Lung (tissue), 12 donors: ENCODE data around the gene CORO7. TPM values are rescaled to one million over a fixed set of nuclear protein-coding genes. Genes with fewer than 3 reads are reported as not detected.

ENCODE experiments used
- ATAC-seq: fragments of 200-7000 bp; cut with Tn5 transposase; one replicate; pipeline ENCODE4 v1.9.1; 2020; ENCODE audit warnings: moderate number of reproducible peaks; ENCODE audit not compliant: insufficient read depth, low FRiP score
- DNase-seq, 3 donors: peaks; one replicate each; pipeline ENCODE4 v3.0.0-alpha.2; 2013 to 2017
- H3K27ac ChIP-seq, 2 donors: one replicate each; pipeline ENCODE4 v1.5.1; 2013; ENCODE audit warnings: mild to moderate bottlenecking in 2 of 2, moderate library complexity in 2 of 2, control low read depth in 1 of 2, inconsistent platforms in 1 of 2, low read depth in 1 of 2, low read length in 1 of 2
- H3K27me3 ChIP-seq, 3 donors: one replicate each; pipeline ENCODE4 v1.5.1; 2013; ENCODE audit warnings: low read length in 2 of 3; ENCODE audit not compliant: control insufficient read depth in 3 of 3, insufficient read depth in 3 of 3
- H3K36me3 ChIP-seq, 4 donors: one replicate each; pipeline ENCODE4 v1.5.1; 2013; ENCODE audit warnings: low read length in 4 of 4, mild to moderate bottlenecking in 1 of 4, moderate library complexity in 1 of 4; ENCODE audit not compliant: control insufficient read depth in 4 of 4, insufficient read depth in 4 of 4
- H3K4me1 ChIP-seq, 5 donors: one replicate each; pipeline ENCODE4 v1.5.1; 2013; ENCODE audit warnings: low read length in 5 of 5, mild to moderate bottlenecking in 2 of 5, moderate library complexity in 1 of 5; ENCODE audit not compliant: control insufficient read depth in 5 of 5, insufficient read depth in 5 of 5
- H3K4me3 ChIP-seq: one replicate; pipeline ENCODE4 v1.5.1; 2013; ENCODE audit warnings: mild to moderate bottlenecking, control low read depth, moderate library complexity
- H3K9ac ChIP-seq, 2 donors: one replicate each; pipeline ENCODE4 v1.5.1; 2013; ENCODE audit warnings: low read length in 2 of 2, control low read depth in 1 of 2; ENCODE audit not compliant: insufficient read depth in 1 of 2
- H3K9me3 ChIP-seq, 4 donors: one replicate each; pipeline ENCODE4 v1.5.1; 2013; ENCODE audit warnings: low read length in 3 of 4, mild to moderate bottlenecking in 1 of 4, moderate library complexity in 1 of 4; ENCODE audit not compliant: control insufficient read depth in 4 of 4, insufficient read depth in 3 of 4
- WGBS, 2 donors: extraction: QIAGEN DNeasy Blood & Tissue Kit; methylation state at CpG; one replicate each; pipeline ENCODE4 v1.1.7; 2013; 5-methylcytosine and 5-hydroxymethylcytosine counted together
- polyA plus RNA-seq, 2 donors: library from polyadenylated mRNA; stranded (reverse); fragments of 200-250 nt; gene quantifications; one replicate each; pipeline ENCODE4 v1.2.1, GENCODE V29; 2013
- total RNA-seq, 2 donors: library from RNA; depleted of rRNA in 1 of 2; stranded (reverse); fragments of >200 nt in 1 of 2; gene quantifications; one replicate each; pipeline ENCODE4 v1.2.1, GENCODE V29; 2014 to 2021
- TF ChIP-seq, protein P1 (sequence below): IDR thresholded peaks from 2 replicates; pipeline ENCODE4 v1.5.1; 2012; ENCODE audit warnings: mild to moderate bottlenecking; ENCODE audit errors: control extremely low read depth, extremely low read depth
- donor health status: control.
- donor health status: control.
- donor health status: Bipolar disorder and iron deficiency.
- donor health status: healthy.
- donor health status: DM: yes; HTN: yes; CAD: no.

Gene CORO7
- total and polyA plus RNA-seq, 4 donors = 27.8 to 86.2 (median 46.1) TPM

DNA sequence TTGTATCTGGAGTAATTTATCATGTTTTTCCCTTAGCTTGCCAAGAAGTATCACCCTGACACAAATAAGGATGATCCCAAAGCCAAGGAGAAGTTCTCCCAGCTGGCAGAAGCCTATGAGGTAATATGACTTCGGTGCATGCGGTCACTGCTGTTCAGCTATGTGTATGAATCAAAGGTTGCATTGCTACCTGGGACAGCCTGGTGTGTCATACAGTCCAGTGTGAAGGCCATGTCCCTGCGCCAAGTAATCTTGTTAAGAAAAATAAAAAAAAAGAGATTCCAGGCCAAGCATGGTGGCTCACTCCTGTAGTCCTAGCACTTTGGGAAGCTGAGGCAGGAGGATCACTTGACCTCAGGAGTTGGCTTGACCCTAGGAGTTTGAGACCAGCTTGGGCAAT lies 21.0 kb upstream of the CORO7 start:
- no peaks in the 10 kb centered on the region for H3K27me3 ChIP-seq
- H3K9me3 ChIP-seq = no peaks in the 10 kb centered on the region
- no peak overlapping the region for H3K9ac ChIP-seq
- no peaks in the 10 kb centered on the region for H3K4me1 ChIP-seq
- TF ChIP-seq, protein P1, sequence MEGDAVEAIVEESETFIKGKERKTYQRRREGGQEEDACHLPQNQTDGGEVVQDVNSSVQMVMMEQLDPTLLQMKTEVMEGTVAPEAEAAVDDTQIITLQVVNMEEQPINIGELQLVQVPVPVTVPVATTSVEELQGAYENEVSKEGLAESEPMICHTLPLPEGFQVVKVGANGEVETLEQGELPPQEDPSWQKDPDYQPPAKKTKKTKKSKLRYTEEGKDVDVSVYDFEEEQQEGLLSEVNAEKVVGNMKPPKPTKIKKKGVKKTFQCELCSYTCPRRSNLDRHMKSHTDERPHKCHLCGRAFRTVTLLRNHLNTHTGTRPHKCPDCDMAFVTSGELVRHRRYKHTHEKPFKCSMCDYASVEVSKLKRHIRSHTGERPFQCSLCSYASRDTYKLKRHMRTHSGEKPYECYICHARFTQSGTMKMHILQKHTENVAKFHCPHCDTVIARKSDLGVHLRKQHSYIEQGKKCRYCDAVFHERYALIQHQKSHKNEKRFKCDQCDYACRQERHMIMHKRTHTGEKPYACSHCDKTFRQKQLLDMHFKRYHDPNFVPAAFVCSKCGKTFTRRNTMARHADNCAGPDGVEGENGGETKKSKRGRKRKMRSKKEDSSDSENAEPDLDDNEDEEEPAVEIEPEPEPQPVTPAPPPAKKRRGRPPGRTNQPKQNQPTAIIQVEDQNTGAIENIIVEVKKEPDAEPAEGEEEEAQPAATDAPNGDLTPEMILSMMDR = no peak
- WGBS, 2 donors = 96 to 98% methylated on average over 3 of the region's 3 CpGs
- H3K36me3 ChIP-seq = peaks cover 19 to 51% (median 31%) of the 10 kb centered on the region in 4 donors
- no peak overlapping the region for H3K27ac ChIP-seq
- H3K4me3 ChIP-seq = no peak overlapping the region
- DNase-seq = no peak
- ATAC-seq = no peak

DNA sequence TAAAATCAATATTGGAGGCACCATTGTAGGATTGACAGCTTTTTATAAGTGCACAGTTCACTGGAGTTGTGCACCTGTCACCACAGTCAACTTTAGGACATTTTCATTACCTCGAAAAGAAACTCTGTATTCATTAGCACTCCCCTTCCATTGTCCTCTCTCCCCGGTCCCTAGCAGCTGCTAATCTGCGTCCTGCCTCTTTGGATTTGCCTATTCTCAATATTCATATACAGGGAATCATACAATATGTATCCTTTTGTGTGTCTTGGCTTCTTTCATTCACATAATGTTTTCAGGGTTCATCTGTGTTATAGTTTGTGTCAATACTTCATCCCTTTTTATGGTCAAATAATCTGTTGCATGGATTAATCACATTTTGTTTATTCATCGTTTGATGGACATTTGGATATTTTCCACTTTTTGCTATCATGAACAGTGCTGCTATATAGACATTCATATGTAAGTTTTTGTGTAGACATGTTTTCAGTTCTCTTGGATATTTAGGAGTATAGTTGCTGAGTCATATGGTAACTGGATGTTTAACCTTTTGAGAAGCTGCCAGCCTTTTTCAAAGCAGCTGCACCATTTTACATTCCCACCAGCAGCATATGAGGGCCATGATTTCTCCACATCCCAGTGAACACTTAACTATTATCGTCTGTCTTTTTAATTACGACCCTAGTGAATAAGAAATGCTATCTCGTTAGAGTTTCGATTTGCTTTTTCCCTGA lies 19.1 kb upstream of the CORO7 start:
- H3K27me3 ChIP-seq = no peaks in the 10 kb centered on the region
- no peak for ATAC-seq
- peaks cover 12 to 39% (median 22%) of the 10 kb centered on the region in 4 donors for H3K36me3 ChIP-seq
- no peaks in the 10 kb centered on the region for H3K9me3 ChIP-seq
- no peak for DNase-seq
- TF ChIP-seq, protein P1 = no peak
- H3K27ac ChIP-seq = no peak overlapping the region
- no peak overlapping the region for H3K4me3 ChIP-seq
- 83 to 87% methylated on average over 8 of the region's 8 CpGs for WGBS, 2 donors
- no peak overlapping the region for H3K9ac ChIP-seq
- H3K4me1 ChIP-seq = no peaks in the 10 kb centered on the region

DNA sequence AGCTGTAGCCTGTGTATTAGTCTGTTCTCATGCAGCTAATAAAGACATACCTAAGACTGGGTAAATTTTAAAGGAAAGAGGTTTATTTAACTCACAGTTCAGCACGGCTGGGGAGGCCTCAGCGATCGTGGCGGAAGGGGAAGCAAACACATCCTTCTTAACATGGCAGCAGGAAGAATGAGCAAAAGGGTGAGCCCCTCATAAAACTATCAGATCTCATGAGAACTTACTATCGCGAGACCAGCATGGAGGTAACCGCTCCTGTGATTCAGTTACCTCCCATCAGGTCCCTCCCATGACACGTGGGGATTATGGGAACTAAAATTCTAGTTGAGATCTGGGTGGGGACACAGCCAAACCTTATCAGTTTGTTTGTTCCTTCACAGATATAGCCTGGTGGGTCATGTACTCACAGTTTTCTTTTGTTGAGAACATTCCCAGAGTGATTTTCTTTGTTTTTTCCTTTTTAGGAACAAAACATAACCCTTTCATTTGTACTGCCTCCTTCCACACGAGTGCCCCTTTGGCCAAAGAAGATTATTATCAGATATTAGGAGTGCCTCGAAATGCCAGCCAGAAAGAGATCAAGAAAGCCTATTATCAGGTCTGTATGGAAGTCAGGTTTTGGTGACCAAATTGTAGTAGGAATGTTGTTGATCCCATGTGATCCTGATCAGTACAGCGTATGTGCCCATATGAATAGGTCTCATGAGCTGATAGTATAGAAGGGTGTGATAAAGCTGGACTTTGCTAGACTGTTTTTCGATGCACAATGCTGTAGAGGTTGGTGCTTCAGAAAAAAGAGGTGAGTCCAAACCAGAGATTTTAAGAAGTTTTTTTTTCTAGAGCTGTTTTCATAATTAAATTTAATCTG lies 17.8 kb upstream of the CORO7 start:
- DNase-seq (no peak), ATAC-seq (no peak)
- Histone ChIP-seq H3K4me3 (no peak overlapping the region), H3K9ac (no peak overlapping the region), H3K4me1 (no peaks in the 10 kb centered on the region), H3K9me3 (no peaks in the 10 kb centered on the region), H3K27me3 (no peaks in the 10 kb centered on the region), H3K27ac (no peak overlapping the region), H3K36me3 (peaks cover 9 to 34% (median 17%) of the 10 kb centered on the region in 4 donors)
- TF ChIP-seq, protein P1 = no peak
- WGBS, 2 donors = 79 to 82% methylated on average over 12 of the region's 12 CpGs
